Heart left ventricle (tissue), 13 donors: ENCODE results near the gene TGFBR3L.

Experiments
- CTCF ChIP-seq, 12 donors: fragments of 200-600 bp; sonication (generic) in 4 of 12; IDR thresholded peaks; one replicate each; pipeline versions ENCODE4 v1.5.0 to v1.8.0; 2018 to 2022; ENCODE audit warnings: antibody characterized with exemption in 12 of 12, mild to moderate bottlenecking in 5 of 12
- POLR2A ChIP-seq, 2 donors: fragments of 450-650 bp; IDR thresholded peaks; one replicate each; pipeline ENCODE4 v1.6.1; 2017; ENCODE audit warnings: antibody characterized with exemption in 2 of 2, mild to moderate bottlenecking in 2 of 2, moderate library complexity in 2 of 2
- donor health status: ischemic (EF 13 %, LVEDD 7.1; RV severe dilation, severe dysfunction).
- donor health status: DM: no; HTN: yes; CAD: no.
- donor health status: DM: no; HTN: no; CAD: no.
- donor health status: ischemic (EF 25% LVEDD 6.9; RV normal size, moderate dysfunction).
- donor health status: ischemic (EF 25% LVEDD 5.7; RV mildly dilated, moderate dysfunction).
- donor health status: ischemic (EF 35%, LVEDD 5.7; RV mildly dilated, moderate dysfunction).
- donor health status: nonischemic (EF 11% LVEDD 7.7; RV severe dilation, severe dysfunction).
- donor health status: DM: yes; HTN: yes; CAD: no.
- donor health status: PGD.
- donor health status: ischemic (EF 29% LVEDD 5.4; RV normal size, mild dysfunction).
- donor health status: nonischemic (EF 23%, LVEDD 6.1; RV moderate dilation, normal function).

- TF ChIP-seq CTCF (IDR thresholded peaks at IDR 0.05), result no peak
- no peak for TF ChIP-seq POLR2A (IDR thresholded peaks at IDR 0.05)
Measured at GRCh38 chr19:7968008-7968795, 53.6 kb downstream of the TGFBR3L start.
